ENCODE results near the gene EWSR1. TPM values are rescaled to one million over a fixed set of nuclear protein-coding genes. Genes with fewer than 3 reads are reported as not detected.
"Not testable (repeated sequence)": the region's sequence is repeated elsewhere in the genome, so short reads cannot be mapped to it uniquely, and the experiment has no call there.

The EWSR1 gene
- total RNA-seq, 2 donors from 2014 or later = 197 to 225 TPM

- Histone ChIP-seq H3K4me1 (ENCODE audit: control insufficient read depth in 1 of 2, low read depth in 2 of 2) (peaks cover 0 to 38% of the 10 kb centered on the region in 2 donors), H3K27ac (no peak overlapping the region), H3K9me3 (no peaks in the 10 kb centered on the region), H3K27me3 (replicated peaks; ENCODE audit: insufficient read depth) (no peaks in the 10 kb centered on the region), H3K4me3 (no peak overlapping the region), H3K36me3 (peaks cover 40% of the 10 kb centered on the region)
- TF ChIP-seq, protein P1, sequence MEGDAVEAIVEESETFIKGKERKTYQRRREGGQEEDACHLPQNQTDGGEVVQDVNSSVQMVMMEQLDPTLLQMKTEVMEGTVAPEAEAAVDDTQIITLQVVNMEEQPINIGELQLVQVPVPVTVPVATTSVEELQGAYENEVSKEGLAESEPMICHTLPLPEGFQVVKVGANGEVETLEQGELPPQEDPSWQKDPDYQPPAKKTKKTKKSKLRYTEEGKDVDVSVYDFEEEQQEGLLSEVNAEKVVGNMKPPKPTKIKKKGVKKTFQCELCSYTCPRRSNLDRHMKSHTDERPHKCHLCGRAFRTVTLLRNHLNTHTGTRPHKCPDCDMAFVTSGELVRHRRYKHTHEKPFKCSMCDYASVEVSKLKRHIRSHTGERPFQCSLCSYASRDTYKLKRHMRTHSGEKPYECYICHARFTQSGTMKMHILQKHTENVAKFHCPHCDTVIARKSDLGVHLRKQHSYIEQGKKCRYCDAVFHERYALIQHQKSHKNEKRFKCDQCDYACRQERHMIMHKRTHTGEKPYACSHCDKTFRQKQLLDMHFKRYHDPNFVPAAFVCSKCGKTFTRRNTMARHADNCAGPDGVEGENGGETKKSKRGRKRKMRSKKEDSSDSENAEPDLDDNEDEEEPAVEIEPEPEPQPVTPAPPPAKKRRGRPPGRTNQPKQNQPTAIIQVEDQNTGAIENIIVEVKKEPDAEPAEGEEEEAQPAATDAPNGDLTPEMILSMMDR (IDR thresholded peaks at IDR 0.05) = no peak
- ATAC-seq (ENCODE audit: insufficient number of reproducible peaks, low FRiP score, low read depth) (no peak), DNase-seq (ENCODE audit: low spot score) (no peak)
Observed at GRCh38 chr22:29342177-29342576, 74.1 kb downstream of the EWSR1 start.

GRCh38 chr22:29342577-29343312 lies 74.7 kb downstream of the EWSR1 start:
- TF ChIP-seq, protein P1 (IDR thresholded peaks at IDR 0.05) = no peak
- Histone ChIP-seq H3K4me3 (no peak overlapping the region), H3K27ac (peak overlapping the region in 1 of 2 donors; percentile 33), H3K4me1 (ENCODE audit: control insufficient read depth in 1 of 2, low read depth in 2 of 2) (peaks cover 0 to 42% of the 10 kb centered on the region in 2 donors), H3K9me3 (no peaks in the 10 kb centered on the region), H3K36me3 (peaks cover 39% of the 10 kb centered on the region), H3K27me3 (replicated peaks; ENCODE audit: insufficient read depth) (no peaks in the 10 kb centered on the region)
- ATAC-seq (ENCODE audit: insufficient number of reproducible peaks, low FRiP score, low read depth) (no peak), DNase-seq (ENCODE audit: low spot score) (no peak)

- Histone ChIP-seq H3K9me3 (no peaks in the 10 kb centered on the region), H3K36me3 (peaks cover 41% of the 10 kb centered on the region), H3K4me3 (no peak overlapping the region), H3K27me3 (replicated peaks; ENCODE audit: insufficient read depth) (no peaks in the 10 kb centered on the region), H3K27ac (peak overlapping the region in 1 of 2 donors; percentile 33), H3K4me1 (ENCODE audit: control insufficient read depth in 1 of 2, low read depth in 2 of 2) (peaks cover 0 to 42% of the 10 kb centered on the region in 2 donors)
- ATAC-seq (ENCODE audit: insufficient number of reproducible peaks, low FRiP score, low read depth) = no peak
- no peak for DNase-seq (ENCODE audit: low spot score)
- TF ChIP-seq, protein P1 (IDR thresholded peaks at IDR 0.05) = no peak
Observed at GRCh38 chr22:29343313-29343805, 75.3 kb downstream of the EWSR1 start.

GRCh38 chr22:29344137-29344536 lies 76.1 kb downstream of the EWSR1 start:
- H3K9me3 ChIP-seq = no peaks in the 10 kb centered on the region
- H3K4me1 ChIP-seq (ENCODE audit: control insufficient read depth in 1 of 2, low read depth in 2 of 2) = peaks cover 0 to 42% of the 10 kb centered on the region in 2 donors
- TF ChIP-seq, protein P1 (IDR thresholded peaks at IDR 0.05) = no peak
- DNase-seq (ENCODE audit: low spot score) = peak; percentile 59
- H3K36me3 ChIP-seq = peaks cover 43% of the 10 kb centered on the region
- no peaks in the 10 kb centered on the region for H3K27me3 ChIP-seq (replicated peaks; ENCODE audit: insufficient read depth)
- no peak overlapping the region for H3K4me3 ChIP-seq
- H3K27ac ChIP-seq = no peak overlapping the region
- no peak for ATAC-seq (ENCODE audit: insufficient number of reproducible peaks, low FRiP score, low read depth)

DNA sequence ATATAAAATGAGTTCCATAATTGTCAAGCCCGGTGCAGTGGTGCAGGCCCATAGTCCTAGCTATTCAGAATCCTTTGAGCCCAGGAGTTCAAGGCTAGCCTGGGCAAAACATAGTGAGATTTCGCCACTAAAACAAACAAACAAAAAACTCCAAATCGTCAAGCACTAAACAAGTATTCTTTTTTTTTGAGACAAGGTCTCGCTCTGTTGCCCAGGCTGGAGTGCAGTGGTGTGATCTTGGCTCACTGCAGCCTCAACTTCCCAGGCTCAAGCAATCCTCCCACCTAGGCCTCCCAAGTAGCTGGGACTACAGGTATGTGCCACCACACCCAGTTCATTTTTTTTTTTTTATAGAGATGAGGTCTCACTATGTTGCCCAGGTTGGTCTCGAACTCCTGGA lies 76.8 kb downstream of the EWSR1 start:
- Histone ChIP-seq H3K27ac (peak overlapping the region in 1 of 2 donors; percentile 30), H3K4me1 (ENCODE audit: control insufficient read depth in 1 of 2, low read depth in 2 of 2) (peaks cover 0 to 42% of the 10 kb centered on the region in 2 donors), H3K36me3 (peaks cover 44% of the 10 kb centered on the region)
- not testable (repeated sequence) for H3K4me3 ChIP-seq; DNase-seq (ENCODE audit: low spot score); H3K9me3 ChIP-seq; H3K27me3 ChIP-seq (replicated peaks; ENCODE audit: insufficient read depth); ATAC-seq (ENCODE audit: insufficient number of reproducible peaks, low FRiP score, low read depth)

Measured in thoracic aorta (tissue), 2 donors.